ENCODE results near the gene UGT2B17.
"Not testable (repeated sequence)": the region's sequence is repeated elsewhere in the genome, so short reads cannot be mapped to it uniquely, and the experiment has no call there.

The UGT2B17 gene

DNA sequence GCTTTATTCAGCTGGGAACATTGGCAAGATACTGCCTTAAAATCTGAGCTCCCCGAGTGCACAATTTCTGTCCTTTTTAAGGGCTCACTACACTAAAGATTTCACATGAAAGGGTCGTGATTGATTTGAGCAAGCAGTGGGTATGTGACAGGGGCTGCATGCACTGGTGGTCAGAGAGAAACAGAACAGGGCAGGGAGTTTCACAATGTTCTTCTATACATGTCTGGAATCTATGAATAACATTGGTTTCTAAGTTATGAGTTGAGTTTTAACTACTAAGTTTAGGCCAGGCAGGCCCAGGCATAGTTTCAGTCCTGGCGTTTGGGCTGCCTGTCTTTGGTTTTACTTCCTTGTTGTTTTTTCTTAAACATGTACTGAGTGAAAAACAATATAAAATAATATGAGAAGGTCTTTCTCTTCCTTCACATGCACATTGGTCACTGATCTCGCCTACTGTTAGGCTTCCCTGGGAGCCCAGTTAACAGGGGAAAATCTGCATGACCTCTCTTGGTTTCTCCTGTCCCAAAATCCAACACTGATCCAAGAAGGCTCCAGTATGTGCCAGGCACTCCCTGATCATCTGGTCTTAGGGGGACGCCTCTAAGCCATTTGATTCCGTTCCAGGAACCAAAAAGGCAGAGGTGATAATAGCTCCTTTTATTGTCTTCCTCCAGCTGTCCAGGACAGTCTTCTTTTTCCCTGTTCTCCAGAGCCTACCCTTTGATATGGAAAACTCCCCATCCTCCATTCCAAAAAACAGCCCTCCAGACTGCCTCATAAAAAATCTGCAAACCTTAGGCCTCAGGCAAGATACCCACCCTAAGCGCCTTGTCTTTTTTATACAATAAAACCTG, at the start of gene UGT2B17:
Gene UGT2B17, minus strand, starts transcription at position 51 of the 854 bp plus-strand sequence. CDS start 7,838 bp downstream, outside the sequence.
- no peak for DNase-seq

DNA sequence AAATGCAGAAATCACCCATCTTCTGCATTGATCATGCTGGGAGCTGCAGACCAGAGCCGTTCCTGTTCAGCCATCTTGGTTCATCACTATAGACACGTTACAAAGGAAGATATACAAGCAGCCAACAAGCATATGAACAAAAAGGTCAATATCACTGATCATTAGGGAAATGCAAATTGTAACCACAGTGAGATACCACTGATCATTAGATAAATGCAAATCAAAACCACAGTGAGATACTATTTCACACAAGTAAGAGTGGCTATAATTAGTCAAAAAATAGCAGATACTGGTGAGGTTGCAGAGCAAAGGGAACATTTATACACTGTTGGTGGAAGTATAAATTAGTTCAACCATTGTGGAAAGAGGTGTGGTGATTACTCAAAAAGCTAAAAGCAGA, 46.6 kb upstream of the UGT2B17 start:
- not testable (repeated sequence) for DNase-seq

GRCh38 chr4:68617003-68617698, 41.0 kb upstream of the UGT2B17 start:
- DNase-seq = no peak

GRCh38 chr4:68615699-68616422, 39.7 kb upstream of the UGT2B17 start:
- no peak for DNase-seq

DNA sequence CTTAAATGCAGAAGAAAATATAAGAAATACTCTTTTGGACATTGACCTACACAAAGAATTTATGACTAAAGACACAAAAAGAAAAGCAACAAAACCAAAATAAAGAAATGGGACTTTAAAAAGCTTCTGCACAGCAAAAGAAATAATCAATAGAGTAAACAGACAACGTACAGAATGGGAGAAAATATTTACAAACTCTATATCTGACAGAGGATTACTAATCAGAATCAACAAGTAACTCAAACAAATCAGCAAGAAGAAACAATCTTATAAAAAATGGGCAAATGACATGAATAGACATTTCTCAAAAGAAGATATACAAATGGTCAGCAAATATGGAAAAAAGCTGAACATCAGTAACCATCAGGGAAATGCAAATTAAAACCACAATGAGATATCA, 37.6 kb upstream of the UGT2B17 start:
- DNase-seq = no peak

DNA sequence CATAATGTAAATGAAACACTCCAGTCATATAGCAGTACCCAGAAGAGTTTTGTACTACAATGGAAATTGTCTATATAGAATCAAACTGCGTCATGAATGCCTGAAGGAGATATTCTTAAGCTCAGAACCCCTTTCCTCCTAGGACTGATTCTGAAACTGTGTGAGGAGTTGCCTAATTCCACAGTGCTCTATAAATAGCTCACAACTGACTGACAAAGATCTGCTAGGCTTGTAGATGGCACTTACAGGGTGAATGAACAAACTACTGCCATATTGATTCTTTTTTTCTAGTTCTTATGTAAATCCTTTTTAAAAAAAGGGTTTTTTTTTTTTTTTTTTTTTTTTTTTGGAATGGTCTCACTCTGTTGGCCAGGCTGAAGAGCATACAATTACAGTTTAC, 30.1 kb upstream of the UGT2B17 start:
- no peak for DNase-seq

DNA sequence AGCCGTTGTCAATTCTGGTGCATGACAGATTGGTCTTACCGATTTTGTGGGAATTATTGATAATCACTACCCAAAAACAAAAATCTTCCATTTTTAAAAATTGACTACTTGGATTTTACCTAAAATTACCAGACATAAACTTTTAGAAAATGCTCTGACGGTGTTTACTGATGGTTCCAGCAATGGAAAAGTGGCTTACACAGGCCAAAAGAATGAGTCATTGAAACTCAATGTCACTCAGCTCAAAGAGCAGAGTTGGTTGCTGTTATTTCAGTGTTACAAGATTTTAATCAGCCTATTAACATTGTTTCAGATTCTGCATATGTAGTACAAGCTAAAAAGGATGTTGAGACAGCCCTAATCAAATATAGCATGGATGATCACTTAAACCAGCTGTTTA, 23.0 kb upstream of the UGT2B17 start:
- DNase-seq = no peak

- DNase-seq = no peak
Measured at GRCh38 chr4:68597482-68597881, 21.4 kb upstream of the UGT2B17 start.

DNA sequence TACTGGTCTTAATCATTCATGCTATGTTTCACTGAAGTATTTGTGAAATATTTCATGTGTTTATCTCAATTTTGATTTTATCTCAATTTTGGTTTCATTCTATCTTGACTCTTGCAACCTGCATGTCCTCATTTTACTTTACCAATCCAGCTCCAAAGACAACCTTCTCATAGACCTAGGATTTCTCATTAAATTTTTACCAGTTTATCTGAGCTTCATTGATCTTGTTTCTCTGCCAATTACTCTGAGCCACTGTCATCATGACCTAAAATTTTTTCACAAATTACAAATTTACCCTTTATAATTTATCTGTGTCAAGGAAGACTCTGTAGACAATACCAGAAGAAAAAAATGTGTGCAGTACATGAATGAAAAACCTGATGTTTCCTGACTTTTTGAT, 18.6 kb upstream of the UGT2B17 start:
- DNase-seq = no peak

- DNase-seq = no peak
Measured at GRCh38 chr4:68593112-68593511, 17.0 kb upstream of the UGT2B17 start.

- DNase-seq = no peak
Measured at GRCh38 chr4:68592673-68593072, 16.6 kb upstream of the UGT2B17 start.

GRCh38 chr4:68591204-68591603, 15.1 kb upstream of the UGT2B17 start:
- no peak for DNase-seq

DNA sequence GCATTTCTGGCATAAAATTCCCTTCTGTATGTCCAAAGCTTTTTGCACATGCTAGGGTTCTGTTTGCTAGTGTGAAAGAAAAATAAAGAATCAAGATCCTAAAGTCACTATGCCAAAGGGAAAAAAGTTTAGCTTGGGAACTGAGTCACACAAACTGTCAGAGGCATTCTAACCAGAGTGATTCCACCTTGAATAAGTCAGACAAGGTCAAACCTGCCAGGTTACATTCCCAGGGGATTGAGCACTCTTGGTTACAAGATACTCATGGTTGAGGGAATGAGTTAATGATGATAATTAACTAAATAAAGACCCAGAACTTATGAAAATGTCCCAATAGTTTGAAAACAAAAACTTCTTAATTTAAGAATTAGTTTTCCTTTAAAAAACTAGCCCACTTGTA, 13.7 kb upstream of the UGT2B17 start:
- no peak for DNase-seq

DNA sequence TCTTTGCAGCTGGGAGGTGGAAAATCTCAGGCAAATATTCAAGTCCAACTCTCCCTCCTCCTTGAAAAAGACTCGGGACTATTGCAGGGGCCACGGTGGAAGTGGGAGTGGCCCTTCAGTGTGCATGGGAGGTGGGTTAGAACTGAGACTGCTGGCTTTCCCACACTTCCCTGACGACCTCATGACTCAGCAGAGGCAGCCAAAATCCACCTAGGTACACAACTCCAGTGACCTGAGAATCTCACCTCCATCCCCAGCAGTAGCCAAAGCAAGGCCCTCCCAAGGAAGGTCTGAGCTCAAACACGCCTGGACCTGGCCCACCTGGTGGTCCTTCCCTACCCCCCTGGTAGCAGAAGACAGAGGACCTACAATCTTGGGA, 6.2 kb upstream of the UGT2B17 start:
- DNase-seq = no peak

- DNase-seq = no peak
Measured at GRCh38 chr4:68581383-68582338, 5.5 kb upstream of the UGT2B17 start.

GRCh38 chr4:68577590-68577989, 1.5 kb upstream of the UGT2B17 start:
- no peak for DNase-seq

GRCh38 chr4:68575636-68576035, 486 bp downstream of the UGT2B17 start:
- DNase-seq = not testable (repeated sequence)

- DNase-seq = no peak
Measured at GRCh38 chr4:68575081-68575480, 1.0 kb downstream of the UGT2B17 start.

DNA sequence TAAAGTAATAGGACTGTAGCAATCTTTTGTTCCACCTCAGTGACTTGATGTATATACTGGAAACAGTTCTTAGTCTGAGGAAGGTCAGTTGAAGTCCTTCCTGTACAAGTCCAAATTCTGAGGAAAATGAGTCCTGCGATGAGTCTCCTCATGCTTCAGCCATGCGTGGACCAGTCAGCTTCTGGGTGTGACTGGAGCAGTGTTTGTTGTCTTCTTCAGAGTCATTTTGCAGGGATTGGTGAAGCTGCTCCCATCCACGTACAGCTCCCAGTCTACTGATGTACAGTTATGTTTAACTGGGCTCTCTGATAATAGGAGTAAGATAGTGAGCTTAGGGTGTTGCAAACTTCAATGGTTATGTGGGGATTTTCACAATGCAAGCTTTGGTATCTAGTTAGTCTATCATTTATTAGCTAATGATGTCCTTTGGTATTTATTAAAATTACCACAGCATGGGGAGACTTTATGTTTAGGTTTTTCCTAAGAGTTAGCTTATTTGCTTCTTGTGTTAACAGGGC, 3.4 kb downstream of the UGT2B17 start:
- no peak for DNase-seq

GRCh38 chr4:68570122-68570507, 6.0 kb downstream of the UGT2B17 start:
- DNase-seq = no peak

DNA sequence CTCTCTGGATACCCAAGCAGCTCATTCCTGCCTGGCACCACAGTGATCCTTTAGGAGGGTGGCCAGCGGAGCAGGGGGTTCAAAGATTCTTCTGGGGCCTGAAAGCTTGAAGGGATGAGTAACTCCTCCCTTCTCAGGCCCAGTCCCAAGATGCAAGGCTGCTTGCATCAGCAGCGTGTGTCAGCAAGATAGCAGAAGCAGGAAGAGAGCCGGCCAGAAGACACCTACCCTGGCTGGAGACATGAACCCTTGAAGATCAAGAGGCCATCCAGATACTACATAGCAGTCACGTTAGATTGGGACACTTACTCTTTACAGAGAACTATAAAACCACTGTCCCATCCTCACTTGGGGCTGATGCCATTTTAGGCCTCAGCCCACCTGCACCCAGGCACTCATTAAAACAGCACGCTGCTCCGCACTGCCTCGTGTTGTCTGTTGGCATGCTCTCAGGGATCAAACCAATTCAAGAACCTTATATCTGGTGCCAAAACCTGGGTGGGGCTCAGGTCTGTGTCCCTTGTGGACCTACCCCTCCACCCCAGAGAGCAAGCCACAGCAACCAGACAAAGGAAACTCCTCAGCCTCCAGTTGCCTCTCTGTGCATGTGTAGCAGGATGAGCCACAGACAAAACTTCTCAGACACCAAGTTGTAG, 6.5 kb downstream of the UGT2B17 start:
- DNase-seq = no peak

DNA sequence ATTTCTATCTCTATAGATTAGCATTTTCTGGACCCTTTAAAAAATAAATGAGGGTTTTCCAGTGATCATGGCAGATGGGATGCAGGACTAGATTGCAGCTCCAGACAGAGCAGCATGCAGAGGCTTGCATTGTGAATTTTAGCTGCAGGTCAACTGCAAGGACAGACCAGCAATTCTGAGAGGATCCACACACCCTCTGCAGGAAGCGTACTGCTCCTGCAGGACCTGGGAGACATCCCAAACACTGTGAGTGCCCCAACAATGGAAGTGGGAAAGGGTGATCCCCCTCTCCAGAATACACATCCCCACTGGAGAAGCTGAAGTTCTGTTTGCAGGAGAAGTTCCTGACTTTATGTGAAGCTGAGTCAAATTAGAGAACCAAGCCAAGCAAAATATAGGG, 7.1 kb downstream of the UGT2B17 start:
- DNase-seq = not testable (repeated sequence)
